NK-92 (cell line): ENCODE results near the gene PRKCA.

Source experiments
- DNase-seq: peaks from one replicate; lab custom pipeline; 2025; ENCODE audit not compliant: unreplicated experiment; lab: John Stamatoyannopoulos, UW

PRKCA gene

GRCh38 chr17:66411520-66411919, 109.1 kb downstream of the PRKCA start:
- no peak for DNase-seq

- DNase-seq, result no peak
Observed at GRCh38 chr17:66412857-66413558, 110.6 kb downstream of the PRKCA start.

DNA sequence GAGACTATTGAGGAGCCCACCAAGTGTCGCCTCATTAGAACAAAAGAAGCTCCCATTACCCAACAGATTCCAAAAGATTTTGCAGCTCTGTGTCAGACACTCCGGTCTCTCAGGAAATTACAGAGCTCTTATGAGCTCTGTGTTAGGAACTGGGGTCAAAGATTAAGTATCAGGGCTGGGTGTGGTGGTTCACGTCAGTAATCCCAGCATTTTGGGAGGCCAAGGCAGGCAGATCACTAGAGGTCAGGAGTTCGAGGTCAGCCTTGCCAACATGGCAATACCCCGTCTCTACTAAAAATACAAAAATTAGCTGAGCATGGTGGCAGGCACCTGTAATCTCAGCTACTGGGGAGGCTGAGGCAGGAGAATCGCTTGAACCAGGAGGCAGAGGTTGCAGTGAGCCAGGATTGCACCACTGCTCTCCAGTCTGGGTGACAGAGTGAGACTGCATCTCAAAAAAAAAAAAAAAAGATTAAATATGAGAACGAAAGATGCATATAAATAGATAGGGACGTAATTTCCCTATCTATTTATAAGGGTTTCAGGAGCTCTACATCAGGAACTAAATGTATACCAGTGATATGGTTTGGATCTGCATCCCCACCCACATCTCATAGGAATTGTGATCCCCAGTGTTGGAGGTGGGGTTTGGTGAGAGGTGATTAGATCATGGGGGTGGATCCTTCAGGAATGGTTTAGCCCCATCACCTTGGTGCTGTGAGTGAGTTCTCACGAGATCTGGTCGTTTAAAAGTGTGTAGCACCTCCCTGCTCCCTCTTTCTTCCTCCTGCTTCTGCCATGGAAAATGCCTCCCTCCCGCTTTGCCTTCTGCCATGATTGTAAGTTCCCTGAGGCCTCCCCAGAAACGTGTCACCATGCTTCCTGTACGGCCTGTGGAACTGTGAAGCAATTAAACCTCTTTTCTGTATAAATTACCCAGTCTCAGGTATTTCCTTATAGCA, 111.4 kb downstream of the PRKCA start:
- no peak for DNase-seq

GRCh38 chr17:66414561-66415175, 112.3 kb downstream of the PRKCA start:
- no peak for DNase-seq

- DNase-seq, result no peak
Observed at GRCh38 chr17:66415366-66416206, 113.2 kb downstream of the PRKCA start.

DNA sequence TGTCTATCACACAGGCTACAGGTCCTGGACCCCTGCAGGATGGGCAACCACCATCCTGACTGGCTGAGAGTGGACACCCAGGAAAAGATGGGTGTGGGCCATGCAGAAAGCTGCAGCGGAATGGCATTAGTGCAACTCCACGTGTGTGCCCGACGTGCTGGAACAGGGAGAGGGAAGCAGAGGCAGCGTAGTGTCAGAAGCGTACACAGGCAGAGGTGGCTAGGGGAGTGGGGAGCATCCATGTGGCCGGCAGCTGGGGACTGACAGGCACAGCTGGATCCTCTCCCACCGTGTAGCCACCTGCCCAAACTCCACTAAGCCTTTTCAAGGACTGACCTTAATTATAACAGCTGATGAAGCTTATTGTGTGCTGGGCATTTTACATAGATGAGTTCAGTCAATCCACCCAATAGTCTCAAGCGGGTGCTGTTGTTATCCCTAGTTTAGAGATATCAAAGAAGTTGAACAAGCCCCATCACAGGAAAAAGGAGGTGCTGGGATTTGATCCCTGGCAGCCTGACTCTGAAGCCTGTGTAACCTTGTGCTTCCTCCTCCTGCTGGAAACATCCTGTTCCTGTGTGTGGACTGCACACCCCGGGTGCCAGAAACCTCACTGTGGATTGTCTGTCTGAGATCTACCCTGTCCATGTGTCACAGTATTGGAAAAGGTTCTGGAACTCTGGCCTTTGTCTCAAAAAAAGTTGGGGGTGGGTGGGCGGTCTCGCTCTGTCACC, 114.0 kb downstream of the PRKCA start:
- no peak for DNase-seq

GRCh38 chr17:66417300-66417719, 114.9 kb downstream of the PRKCA start:
- no peak for DNase-seq

DNA sequence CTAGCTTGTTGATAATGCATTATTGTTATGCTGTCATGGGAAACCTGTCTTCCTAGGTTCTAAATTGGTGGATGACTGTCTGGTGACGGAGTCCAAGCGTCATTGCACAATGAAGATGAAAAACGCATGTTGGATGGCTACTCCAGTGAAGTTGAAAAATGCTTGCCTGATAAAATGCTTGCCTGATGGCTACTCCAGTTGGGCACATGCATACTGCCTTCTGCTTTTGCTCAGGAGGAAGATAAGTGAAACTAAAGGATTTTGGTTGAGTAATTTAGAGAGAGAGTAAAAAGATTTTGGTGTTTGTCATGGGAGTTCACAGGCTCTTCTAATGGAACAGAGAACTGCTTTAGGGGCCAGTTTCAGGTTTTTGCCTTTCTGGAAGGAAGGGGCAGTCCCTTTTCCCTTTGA, 118.6 kb downstream of the PRKCA start:
- DNase-seq, result no peak

- DNase-seq, result no peak
Observed at GRCh38 chr17:66422186-66422585, 119.8 kb downstream of the PRKCA start.

- DNase-seq, result no peak
Observed at GRCh38 chr17:66423056-66423955, 120.9 kb downstream of the PRKCA start.

GRCh38 chr17:66425756-66426396, 123.5 kb downstream of the PRKCA start:
- no peak for DNase-seq

- no peak for DNase-seq
Observed at GRCh38 chr17:66426397-66427033, 124.1 kb downstream of the PRKCA start.

GRCh38 chr17:66427134-66427533, 124.7 kb downstream of the PRKCA start:
- DNase-seq, result no peak

DNA sequence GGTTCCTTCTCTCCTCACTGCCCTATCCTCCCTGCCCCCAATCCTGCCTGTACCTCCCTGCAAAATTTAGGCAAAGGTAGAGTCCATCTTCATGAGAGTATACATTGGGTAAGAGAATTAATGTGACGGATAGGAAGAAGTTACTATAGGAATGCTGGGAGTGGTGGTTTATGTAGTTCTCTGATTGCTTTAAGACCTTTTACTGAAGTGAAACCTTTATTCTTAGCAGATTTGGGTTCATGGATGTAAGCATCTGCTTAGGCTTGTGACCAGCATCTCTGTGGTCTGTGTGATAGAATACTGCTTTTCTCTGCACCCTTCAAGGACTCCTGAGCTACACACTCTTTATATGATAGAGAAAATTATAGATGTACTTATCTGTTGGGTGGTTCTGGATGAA, 127.3 kb downstream of the PRKCA start:
- DNase-seq, result no peak

- no peak for DNase-seq
Observed at GRCh38 chr17:66430846-66431795, 128.7 kb downstream of the PRKCA start.

DNA sequence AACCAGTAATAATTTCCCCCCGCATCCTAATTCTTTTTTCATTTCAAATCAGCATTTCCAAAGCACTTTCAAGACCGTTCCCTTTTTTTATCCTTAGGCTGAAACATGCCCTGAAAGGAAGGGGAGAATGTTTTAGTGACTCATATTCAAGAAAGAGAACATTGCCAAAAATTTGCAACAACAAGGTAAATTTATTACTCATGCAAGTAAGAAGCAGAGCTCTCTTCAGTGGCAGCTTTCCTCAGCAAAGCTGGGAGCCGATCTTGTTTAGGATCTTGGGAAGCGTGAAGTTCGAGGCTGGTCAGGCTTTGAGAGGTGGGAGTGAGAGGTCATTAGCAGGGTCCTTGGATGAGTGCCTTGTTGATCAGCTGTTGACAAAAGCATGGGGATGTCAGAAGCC, 129.5 kb downstream of the PRKCA start:
- no peak for DNase-seq

DNA sequence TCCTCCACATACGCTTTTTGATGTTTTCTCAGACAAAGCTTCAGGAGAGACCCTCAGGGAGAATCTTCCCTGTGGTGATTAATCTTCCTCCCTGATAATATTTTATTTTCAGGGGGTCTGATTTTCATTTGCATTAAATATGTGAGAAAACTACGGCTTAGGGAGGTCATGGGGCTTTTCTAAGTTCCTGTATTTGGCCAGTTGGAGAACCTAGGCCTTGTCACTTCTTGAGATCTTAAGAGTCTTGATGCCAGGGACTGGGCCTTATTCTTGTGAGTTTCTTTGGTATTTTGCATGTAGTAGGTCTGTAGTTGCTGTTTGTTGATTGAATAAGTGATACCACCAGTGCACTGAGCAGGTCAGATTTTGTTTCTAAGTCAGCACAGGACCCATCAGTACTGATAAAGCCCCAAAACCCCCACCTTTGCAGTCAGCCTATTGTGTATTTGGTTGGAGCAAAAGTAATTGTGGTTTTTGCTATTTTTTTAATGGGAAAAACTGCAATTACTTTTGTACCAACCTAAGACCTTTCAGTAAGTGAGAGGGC, 130.1 kb downstream of the PRKCA start:
- DNase-seq, result no peak
